Cardiac ventricle fibroblast (primary cell): ENCODE measurements around the gene DST. TPM values are rescaled to one million over a fixed set of nuclear protein-coding genes. Genes with fewer than 3 reads are reported as not detected.

Experiments
- total RNA-seq: library from RNA; depleted of rRNA; stranded (reverse); fragments of >200 nt; gene quantifications from 2 replicates; pipeline ENCODE4 v1.2.3, GENCODE V29; 2015

The DST gene
- 151 and 170 TPM in 2 replicates for total RNA-seq

DNA sequence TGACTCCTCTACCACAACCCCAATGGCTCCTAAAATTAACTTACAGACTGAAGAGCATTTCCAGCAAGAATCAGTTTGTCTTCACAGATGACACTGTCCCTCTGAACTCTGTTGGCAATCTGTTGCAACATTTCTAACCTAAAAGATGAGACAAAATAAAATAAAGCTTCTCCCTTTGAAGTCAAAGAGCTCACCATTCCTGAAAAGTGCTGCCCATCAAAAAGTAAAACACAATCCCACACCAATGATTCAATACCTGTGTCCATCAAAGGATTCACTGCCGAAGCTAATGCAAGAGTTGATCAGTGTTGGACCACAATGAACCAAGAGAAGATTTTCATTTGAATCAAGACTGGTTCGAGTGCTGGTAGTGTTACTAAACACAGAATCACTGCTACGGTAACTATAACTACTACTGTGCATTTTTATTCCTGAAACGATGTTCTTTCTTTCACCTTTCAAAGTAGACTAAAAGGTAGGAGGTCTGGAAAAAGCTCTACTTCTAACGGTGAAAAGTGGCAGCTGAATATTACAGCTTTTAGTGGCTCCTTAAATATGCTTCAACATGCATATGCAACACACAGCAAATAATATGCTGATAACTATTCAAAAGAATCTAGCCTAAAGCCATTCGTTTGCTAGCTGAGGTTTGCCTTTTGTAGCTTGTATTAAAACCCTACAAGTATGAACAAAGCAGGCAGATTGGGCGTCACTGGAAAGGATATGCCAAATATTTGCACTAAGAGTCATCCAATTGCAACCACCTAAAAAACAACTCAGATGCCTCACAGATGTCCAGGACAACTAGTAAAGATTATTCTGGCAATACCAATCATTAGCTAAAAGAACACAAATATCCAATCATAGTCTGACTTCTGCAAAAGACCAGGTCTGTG, at the start of gene DST:
Gene DST, minus strand, starts transcription at position 524 of the 896 bp plus-strand sequence.

